A549 (cell line): Measurements from ENCODE around the gene PTPN9. TPM values are rescaled to one million over a fixed set of nuclear protein-coding genes. Genes with fewer than 3 reads are reported as not detected.
A peak's percentile ranks its signal among the peaks of the same experiment; 100 is the strongest.

Experiments used
- ATAC-seq, 2 experiments: fragments of 200-7000 bp in 1 of 2; fragments of >200 bp in 1 of 2; cut with Nextera tagmentation in 1 of 2; cut with Tn5 transposase in 1 of 2; 3 replicates each; pipeline versions ENCODE4 v1.8.0 to v1.9.1; 2018 to 2020; ENCODE audit warnings: mild to moderate bottlenecking in 1 of 2, moderate library complexity in 1 of 2
- CTCF ChIA-PET: fragments of 300-600 bp; sonication (Branson Sonifier 250); formaldehyde crosslinking; extraction: SDS; loops from one replicate; lab custom pipeline; 2021; ENCODE audit warnings: antibody characterized with exemption, inconsistent platforms; lab: Yijun Ruan, JAX
- POLR2A ChIA-PET: fragments of 350-600 bp; formaldehyde crosslinking; extraction: SDS; loops from one replicate; lab custom pipeline; 2021; ENCODE audit warnings: antibody characterized with exemption, inconsistent platforms; lab: Yijun Ruan, JAX
- DNase-seq, 2 experiments: peaks; one replicate each; pipeline versions ENCODE4 v3.0.0 to v3.0.0-alpha.2; 2011 to 2016; ENCODE audit warnings: low read depth in 1 of 2, low spot score in 1 of 2
- FAIRE-seq: peaks from 2 replicates; lab custom pipeline; 2011; peaks lifted over from hg19 to GRCh38; lab: Jason Lieb, UNC
- H3K27ac ChIP-seq, 2 experiments: fragments of >200 bp; sonication (Bioruptor Twin); formaldehyde crosslinking; 3 replicates each; pipeline ENCODE4 v1.5.1; 2016 to 2017
- H3K4me1 ChIP-seq: fragments of >200 bp; sonication (Bioruptor Twin); formaldehyde crosslinking; 3 replicates; pipeline ENCODE4 v1.6.1; 2016
- H3K4me2 ChIP-seq: fragments of >200 bp; sonication (Bioruptor Twin); formaldehyde crosslinking; 3 replicates; pipeline ENCODE4 v1.6.1; 2016
- H3K4me3 ChIP-seq: fragments of >200 bp; sonication (Bioruptor Twin); formaldehyde crosslinking; 3 replicates; pipeline ENCODE4 v1.5.1; 2016
- H3K9me3 ChIP-seq: fragments of >200 bp; sonication (Bioruptor Twin); formaldehyde crosslinking; 3 replicates; pipeline ENCODE4 v1.6.1; 2016
- BCL3 ChIP-seq: fragments of >200 bp; sonication (Bioruptor Twin); formaldehyde crosslinking; IDR thresholded peaks from 3 replicates; pipeline ENCODE4 v1.6.1; 2016
- BHLHE40 ChIP-seq: IDR thresholded peaks from 2 replicates; pipeline ENCODE4 v1.6.1; 2012; ENCODE audit warnings: low read depth, low read length, inconsistent platforms
- CBX8 ChIP-seq: fragments of 200-600 bp; sonication (generic); IDR thresholded peaks from 2 replicates; pipeline ENCODE4 v1.6.1; 2016
- CEBPB ChIP-seq, 2 experiments: fragments of >200 bp in 1 of 2; sonication (Bioruptor Twin) in 1 of 2; formaldehyde crosslinking in 1 of 2; IDR thresholded peaks; 2 replicates each; pipeline ENCODE4 v1.6.1; 2012 to 2016
- CHD2 ChIP-seq: fragments of 150-350 bp; IDR thresholded peaks from 2 replicates; pipeline ENCODE4 v1.6.1; 2014; ENCODE audit warnings: low read length; ENCODE audit not compliant: partially characterized antibody
- E2F6 ChIP-seq: IDR thresholded peaks from 2 replicates; pipeline ENCODE4 v1.6.1; 2012; ENCODE audit warnings: low read depth, borderline replicate concordance
- EHF ChIP-seq: fragments of 250-450 bp; sonication (Bioruptor Pico); IDR thresholded peaks from 2 replicates; pipeline ENCODE4 v1.5.0; 2020; ENCODE audit warnings: mild to moderate bottlenecking
- EHMT2 ChIP-seq: fragments of 200-600 bp; sonication (generic); IDR thresholded peaks from 2 replicates; pipeline ENCODE4 v1.6.1; 2016; ENCODE audit warnings: antibody characterized with exemption, low read depth, mild to moderate bottlenecking, moderate library complexity
- ESRRA ChIP-seq: fragments of 150-350 bp; IDR thresholded peaks from 2 replicates; pipeline ENCODE4 v1.6.1; 2014; ENCODE audit warnings: mild to moderate bottlenecking, low read length, borderline replicate concordance
- FOSL2 ChIP-seq, 2 experiments: fragments of 450-650 bp in 1 of 2; fragments of >200 bp in 1 of 2; sonication (Bioruptor Twin) in 1 of 2; formaldehyde crosslinking; IDR thresholded peaks; 2 replicates each; pipeline versions ENCODE4 v1.5.0 to v1.6.1; 2016 to 2020; ENCODE audit warnings: mild to moderate bottlenecking in 1 of 2, moderate library complexity in 1 of 2
- GATA3 ChIP-seq: IDR thresholded peaks from 2 replicates; pipeline ENCODE4 v1.6.1; 2012; ENCODE audit warnings: borderline replicate concordance
- HDAC2 ChIP-seq: fragments of 200-600 bp; sonication (generic); IDR thresholded peaks from 2 replicates; pipeline ENCODE4 v1.6.1; 2016
- HEYL ChIP-seq: fragments of 250-450 bp; sonication (Bioruptor Pico); IDR thresholded peaks from 2 replicates; pipeline ENCODE4 v1.8.0; 2021; ENCODE audit warnings: mild to moderate bottlenecking, moderate library complexity
- HOXB13 ChIP-seq: fragments of 250-450 bp; sonication (Bioruptor Pico); IDR thresholded peaks from 2 replicates; pipeline ENCODE4 v1.5.0; 2020; ENCODE audit warnings: low read depth, mild to moderate bottlenecking, moderate library complexity
- HOXB5 ChIP-seq: fragments of 250-450 bp; sonication (Bioruptor Pico); IDR thresholded peaks from 2 replicates; pipeline ENCODE4 v1.5.0; 2020; ENCODE audit warnings: mild to moderate bottlenecking, moderate library complexity
- KDM5A ChIP-seq: fragments of 200-600 bp; sonication (generic); IDR thresholded peaks from 2 replicates; pipeline ENCODE4 v1.6.1; 2016; ENCODE audit warnings: antibody characterized with exemption, mild to moderate bottlenecking
- MAX ChIP-seq: IDR thresholded peaks from 2 replicates; pipeline ENCODE4 v1.6.1; 2012
- MAZ ChIP-seq: fragments of 150-350 bp; IDR thresholded peaks from 2 replicates; pipeline ENCODE4 v1.6.1; 2014; ENCODE audit warnings: antibody characterized with exemption, low read depth, low read length, borderline replicate concordance
- MYC ChIP-seq: IDR thresholded peaks from 2 replicates; pipeline ENCODE4 v1.6.1; 2012; ENCODE audit warnings: mild to moderate bottlenecking, inconsistent platforms, low read length, improper control_type of control experiment, borderline replicate concordance
- NFE2L2 ChIP-seq: fragments of 150-350 bp; conservative IDR thresholded peaks from 2 replicates; pipeline ENCODE4 v1.6.1; 2014; ENCODE audit warnings: low read length
- PBX3 ChIP-seq: IDR thresholded peaks from 2 replicates; pipeline ENCODE4 v1.6.1; 2012
- PHF8 ChIP-seq: fragments of 200-600 bp; sonication (generic); IDR thresholded peaks from 2 replicates; pipeline ENCODE4 v1.6.1; 2016; ENCODE audit warnings: low read depth, mild to moderate bottlenecking, antibody characterized with exemption, moderate library complexity, borderline replicate concordance
- SREBF2 ChIP-seq: fragments of 450-650 bp; IDR thresholded peaks from 2 replicates; pipeline ENCODE4 v1.6.1; 2014; ENCODE audit warnings: mild to moderate bottlenecking, moderate library complexity
- TFCP2L1 ChIP-seq: fragments of 250-450 bp; sonication (Bioruptor Pico); IDR thresholded peaks from 2 replicates; pipeline ENCODE4 v1.5.0; 2021; ENCODE audit warnings: mild to moderate bottlenecking
- TP53 ChIP-seq: fragments of 250-450 bp; sonication (Bioruptor Pico); IDR thresholded peaks from 2 replicates; pipeline ENCODE4 v1.5.0; 2021; ENCODE audit warnings: mild to moderate bottlenecking, moderate library complexity
- ZSCAN20 ChIP-seq: fragments of 250-450 bp; sonication (Bioruptor Pico); IDR thresholded peaks from 2 replicates; pipeline ENCODE4 v1.8.0; 2022; ENCODE audit warnings: mild to moderate bottlenecking, moderate library complexity
- WGBS: methylation state at CpG from one replicate; pipeline ENCODE4 v1.1.6; 2017; ENCODE audit errors: missing lambda C conversion rate; 5-methylcytosine and 5-hydroxymethylcytosine counted together
- polyA plus RNA-seq, 4 experiments: library from polyadenylated mRNA; depleted of rRNA in 3 of 4; stranded (reverse); fragments of >200 nt; fragmentation: RNase III in 1 of 4; extraction: RNeasy Plus Mini Kit Qiagen cat#74134 plus additional on column Dnase treatment in 1 of 4; gene quantifications; 2 replicates in 3 of 4; 3 replicates in 1 of 4; pipeline ENCODE4 v1.2.3, GENCODE V29; 2011 to 2017
- TF ChIP-seq, protein P1 (sequence below): fragments of 200-600 bp; sonication (generic); IDR thresholded peaks from 2 replicates; pipeline ENCODE4 v1.6.1; 2016; ENCODE audit warnings: antibody characterized with exemption, mild to moderate bottlenecking, moderate library complexity
- TF ChIP-seq, protein P2 (sequence below): fragments of 150-350 bp; IDR thresholded peaks from 2 replicates; pipeline ENCODE4 v1.6.1; 2014; ENCODE audit warnings: low read depth, mild to moderate bottlenecking, low read length
- TF ChIP-seq, protein P3 (sequence below): fragments of 250-450 bp; sonication (Bioruptor Pico); IDR thresholded peaks from 2 replicates; pipeline ENCODE4 v1.5.0; 2021; ENCODE audit warnings: mild to moderate bottlenecking, moderate library complexity, borderline replicate concordance

Gene PTPN9
- polyA plus RNA-seq, 2 of the 4 experiments (the other 2 are of a cell fraction), result 29.5 to 60.2 TPM

DNA sequence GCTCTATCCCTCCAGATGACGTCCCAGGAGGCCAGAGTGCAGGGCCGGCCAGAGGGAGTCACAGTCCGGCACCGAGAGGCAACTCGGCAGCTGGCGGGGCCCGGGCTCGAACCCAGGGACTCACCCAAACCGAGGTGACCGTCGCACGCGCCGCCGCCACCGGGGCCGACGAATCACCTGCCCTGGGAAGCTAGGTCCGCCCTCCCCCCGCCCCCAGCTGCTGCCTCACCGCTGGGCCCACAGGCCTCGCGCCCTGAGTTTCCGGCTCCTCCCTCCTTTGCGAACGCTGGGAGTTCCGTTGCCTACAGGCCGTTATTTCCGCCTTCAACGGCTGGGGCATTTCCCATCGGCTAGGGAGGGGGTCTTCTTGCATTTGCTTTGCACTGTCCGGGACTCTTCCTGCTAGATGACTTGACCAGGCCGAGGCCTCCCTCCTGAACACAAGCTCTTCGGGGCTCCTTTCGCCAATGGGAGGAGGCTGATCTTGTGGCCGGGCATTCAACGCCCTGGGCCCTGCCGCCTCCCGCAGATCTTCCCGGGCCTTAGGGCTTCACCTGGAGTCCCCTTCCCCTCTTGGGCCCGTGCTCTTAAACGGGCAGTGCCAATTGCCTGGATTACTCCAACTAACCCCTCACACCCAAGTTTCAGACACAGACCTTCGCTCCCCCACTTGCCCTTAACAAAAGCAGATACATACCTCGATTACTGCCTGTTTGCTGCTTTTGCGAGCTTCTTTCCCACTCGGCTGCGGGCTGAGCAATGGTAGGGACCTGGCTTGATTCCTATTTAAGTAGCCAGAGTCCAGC is 46.6 kb upstream of the PTPN9 start, which contains the start of gene SNUPN:
TSS of gene SNUPN (minus strand) at position 184 of the 806 bp plus-strand sequence. CDS start 4,674 bp downstream, outside the sequence.
- peaks cover 26% of the 10 kb centered on the region for H3K4me1 ChIP-seq
- peak within 1 kb of the TSS; percentile 96 for H3K4me3 ChIP-seq
- H3K9me3 ChIP-seq, result no peaks in the 10 kb centered on the region
- H3K27ac ChIP-seq, result peak within 1 kb of the TSS; percentile 98 to 100
- FAIRE-seq, result peak; percentile 13
- WGBS, result 7% methylated on average over 22 of the region's 47 CpGs
- ATAC-seq, result peak; percentile 95
- H3K4me2 ChIP-seq, result peak within 1 kb of the TSS; percentile 85
- peak; percentile 98 to 99 for DNase-seq
- ChIA-PET CTCF (interaction anchor here (0.6 to 19.9 kb wide), 12 partner anchors 14 to 304 kb away, joined by 3 to 394 read pairs (median 4); partner anchors contain the start of genes IMP3, NEIL1, PTPN9 and SIN3A), POLR2A (interaction anchor here (0.7 to 3.5 kb wide), 18 partner anchors 9 to 257 kb away, joined by 3 to 94 read pairs (median 4); partner anchors contain the start of genes IMP3, MAN2C1, PTPN9 and SIN3A)
- TF ChIP-seq FOSL2 (IDR thresholded peaks at IDR 0.05), result no peak
- no peak for TF ChIP-seq FOSL2 (CRISPR knock-in tag; IDR thresholded peaks at IDR 0.05)
- no peak for TF ChIP-seq TFCP2L1
- TF ChIP-seq HDAC2, result peak; percentile 13; the same call in 1 of the 2 replicates
- no peak for TF ChIP-seq GATA3
- no peak for TF ChIP-seq KDM5A
- peak; percentile 52; the same call in 1 of the 2 replicates for TF ChIP-seq EHF (CRISPR knock-in tag)
- no peak for TF ChIP-seq ZSCAN20
- TF ChIP-seq CHD2, result no peak
- TF ChIP-seq NFE2L2, result 0 out of 2 replicates have a peak, but pooled peaks have one; percentile 33
- TF ChIP-seq, protein P1, sequence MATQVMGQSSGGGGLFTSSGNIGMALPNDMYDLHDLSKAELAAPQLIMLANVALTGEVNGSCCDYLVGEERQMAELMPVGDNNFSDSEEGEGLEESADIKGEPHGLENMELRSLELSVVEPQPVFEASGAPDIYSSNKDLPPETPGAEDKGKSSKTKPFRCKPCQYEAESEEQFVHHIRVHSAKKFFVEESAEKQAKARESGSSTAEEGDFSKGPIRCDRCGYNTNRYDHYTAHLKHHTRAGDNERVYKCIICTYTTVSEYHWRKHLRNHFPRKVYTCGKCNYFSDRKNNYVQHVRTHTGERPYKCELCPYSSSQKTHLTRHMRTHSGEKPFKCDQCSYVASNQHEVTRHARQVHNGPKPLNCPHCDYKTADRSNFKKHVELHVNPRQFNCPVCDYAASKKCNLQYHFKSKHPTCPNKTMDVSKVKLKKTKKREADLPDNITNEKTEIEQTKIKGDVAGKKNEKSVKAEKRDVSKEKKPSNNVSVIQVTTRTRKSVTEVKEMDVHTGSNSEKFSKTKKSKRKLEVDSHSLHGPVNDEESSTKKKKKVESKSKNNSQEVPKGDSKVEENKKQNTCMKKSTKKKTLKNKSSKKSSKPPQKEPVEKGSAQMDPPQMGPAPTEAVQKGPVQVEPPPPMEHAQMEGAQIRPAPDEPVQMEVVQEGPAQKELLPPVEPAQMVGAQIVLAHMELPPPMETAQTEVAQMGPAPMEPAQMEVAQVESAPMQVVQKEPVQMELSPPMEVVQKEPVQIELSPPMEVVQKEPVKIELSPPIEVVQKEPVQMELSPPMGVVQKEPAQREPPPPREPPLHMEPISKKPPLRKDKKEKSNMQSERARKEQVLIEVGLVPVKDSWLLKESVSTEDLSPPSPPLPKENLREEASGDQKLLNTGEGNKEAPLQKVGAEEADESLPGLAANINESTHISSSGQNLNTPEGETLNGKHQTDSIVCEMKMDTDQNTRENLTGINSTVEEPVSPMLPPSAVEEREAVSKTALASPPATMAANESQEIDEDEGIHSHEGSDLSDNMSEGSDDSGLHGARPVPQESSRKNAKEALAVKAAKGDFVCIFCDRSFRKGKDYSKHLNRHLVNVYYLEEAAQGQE, result no peak
- no peak for TF ChIP-seq CBX8
- TF ChIP-seq MAZ, result peak; percentile 49; the same call in 1 of the 2 replicates
- TF ChIP-seq, protein P2, sequence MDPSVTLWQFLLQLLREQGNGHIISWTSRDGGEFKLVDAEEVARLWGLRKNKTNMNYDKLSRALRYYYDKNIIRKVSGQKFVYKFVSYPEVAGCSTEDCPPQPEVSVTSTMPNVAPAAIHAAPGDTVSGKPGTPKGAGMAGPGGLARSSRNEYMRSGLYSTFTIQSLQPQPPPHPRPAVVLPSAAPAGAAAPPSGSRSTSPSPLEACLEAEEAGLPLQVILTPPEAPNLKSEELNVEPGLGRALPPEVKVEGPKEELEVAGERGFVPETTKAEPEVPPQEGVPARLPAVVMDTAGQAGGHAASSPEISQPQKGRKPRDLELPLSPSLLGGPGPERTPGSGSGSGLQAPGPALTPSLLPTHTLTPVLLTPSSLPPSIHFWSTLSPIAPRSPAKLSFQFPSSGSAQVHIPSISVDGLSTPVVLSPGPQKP, result no peak
- TF ChIP-seq CEBPB (IDR thresholded peaks at IDR 0.05), result no peak
- peak; percentile 74 for TF ChIP-seq E2F6
- peak; percentile 88 for TF ChIP-seq BHLHE40
- TF ChIP-seq PBX3, result no peak
- no peak for TF ChIP-seq TP53
- TF ChIP-seq SREBF2, result no peak
- no peak for TF ChIP-seq HEYL (CRISPR knock-in tag)
- TF ChIP-seq MYC, result 0 out of 2 replicates have a peak, but pooled peaks have one; percentile 40
- peak; percentile 68; the same call in 1 of the 2 replicates for TF ChIP-seq HOXB13 (CRISPR knock-in tag)
- peak; percentile 89; the same call in 2 of the 3 replicates for TF ChIP-seq BCL3
- TF ChIP-seq ESRRA, result no peak
- TF ChIP-seq, protein P3, sequence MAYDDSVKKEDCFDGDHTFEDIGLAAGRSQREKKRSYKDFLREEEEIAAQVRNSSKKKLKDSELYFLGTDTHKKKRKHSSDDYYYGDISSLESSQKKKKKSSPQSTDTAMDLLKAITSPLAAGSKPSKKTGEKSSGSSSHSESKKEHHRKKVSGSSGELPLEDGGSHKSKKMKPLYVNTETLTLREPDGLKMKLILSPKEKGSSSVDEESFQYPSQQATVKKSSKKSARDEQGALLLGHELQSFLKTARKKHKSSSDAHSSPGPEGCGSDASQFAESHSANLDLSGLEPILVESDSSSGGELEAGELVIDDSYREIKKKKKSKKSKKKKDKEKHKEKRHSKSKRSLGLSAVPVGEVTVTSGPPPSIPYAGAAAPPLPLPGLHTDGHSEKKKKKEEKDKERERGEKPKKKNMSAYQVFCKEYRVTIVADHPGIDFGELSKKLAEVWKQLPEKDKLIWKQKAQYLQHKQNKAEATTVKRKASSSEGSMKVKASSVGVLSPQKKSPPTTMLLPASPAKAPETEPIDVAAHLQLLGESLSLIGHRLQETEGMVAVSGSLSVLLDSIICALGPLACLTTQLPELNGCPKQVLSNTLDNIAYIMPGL, result no peak
- TF ChIP-seq MAX, result peak; percentile 91
- peak; percentile 65 for TF ChIP-seq PHF8
- TF ChIP-seq HOXB5, result no peak
- no peak for TF ChIP-seq EHMT2
